PC-3 (cell line): ENCODE measurements around the gene MPLKIP. TPM values are rescaled to one million over a fixed set of nuclear protein-coding genes. Genes with fewer than 3 reads are reported as not detected.
"Not testable (repeated sequence)": the region's sequence is repeated elsewhere in the genome, so short reads cannot be mapped to it uniquely, and the experiment has no call there.

Source experiments
- ATAC-seq: fragments of 200-7000 bp; cut with Tn5 transposase; 2 replicates; pipeline ENCODE4 v1.9.1; 2020; ENCODE audit warnings: mild to moderate bottlenecking, moderate library complexity
- BruUV-seq: library from RNA; stranded (reverse); fragments of 400-500 nt; replicated peaks from 2 replicates; lab custom pipeline; 2021; lab: Mats Ljungman, UMichigan
- CTCF ChIA-PET: fragments of 300-600 bp; sonication (Branson Sonifier 250); formaldehyde crosslinking; loops from one replicate; lab custom pipeline; 2022; ENCODE audit warnings: antibody characterized with exemption; lab: Charles Lee
- POLR2A ChIA-PET: fragments of 300-600 bp; sonication (Branson Sonifier 250); formaldehyde crosslinking; loops from one replicate; lab custom pipeline; 2022; ENCODE audit warnings: antibody characterized with exemption; ENCODE audit not compliant: unreplicated experiment; lab: Charles Lee
- DNase-seq: peaks from one replicate; pipeline ENCODE4 v3.0.0-alpha.2; 2015
- H2AFZ ChIP-seq: fragments of 300-600 bp; sonication (generic); 2 replicates; pipeline ENCODE4 v1.6.0; 2016; ENCODE audit warnings: antibody characterized with exemption, low read length
- H3F3A ChIP-seq: fragments of 300-600 bp; sonication (generic); one replicate; pipeline ENCODE4 v1.6.0; 2017; ENCODE audit warnings: antibody characterized with exemption, low read length, control low read depth, mild to moderate bottlenecking; ENCODE audit not compliant: unreplicated experiment
- H3K27ac ChIP-seq: fragments of 300-600 bp; sonication (generic); 2 replicates; pipeline ENCODE4 v1.5.1; 2016; ENCODE audit warnings: mild to moderate bottlenecking, low read length
- H3K27me3 ChIP-seq: fragments of 300-600 bp; sonication (generic); 2 replicates; pipeline ENCODE4 v1.6.1; 2016; ENCODE audit warnings: low read length, mixed read lengths
- H3K36me3 ChIP-seq: fragments of 300-600 bp; sonication (generic); 2 replicates; pipeline ENCODE4 v1.6.1; 2016; ENCODE audit warnings: low read depth, mixed run types, low read length, mixed read lengths
- H3K4me1 ChIP-seq: fragments of 300-600 bp; sonication (generic); 2 replicates; pipeline ENCODE4 v1.5.1; 2016; ENCODE audit warnings: low read length; ENCODE audit not compliant: insufficient read depth
- H3K4me2 ChIP-seq: fragments of 300-600 bp; sonication (generic); 2 replicates; pipeline ENCODE4 v1.6.0; 2016; ENCODE audit warnings: low read length
- H3K4me3 ChIP-seq: fragments of 300-600 bp; sonication (generic); 2 replicates; pipeline ENCODE4 v1.5.1; 2016; ENCODE audit warnings: mild to moderate bottlenecking, low read length, mixed read lengths
- H3K79me2 ChIP-seq: fragments of 300-600 bp; sonication (generic); 2 replicates; pipeline ENCODE4 v1.6.1; 2017; ENCODE audit warnings: low read length, mixed read lengths
- H3K9ac ChIP-seq: fragments of 300-600 bp; sonication (generic); 2 replicates; pipeline ENCODE4 v1.6.0; 2016; ENCODE audit warnings: mild to moderate bottlenecking, low read length
- H3K9me2 ChIP-seq: fragments of 300-600 bp; sonication (generic); replicated peaks from 2 replicates; pipeline ENCODE4 v1.6.1; 2016; ENCODE audit warnings: mixed run types, low read length, mixed read lengths
- H3K9me3 ChIP-seq: fragments of 300-600 bp; sonication (generic); 2 replicates; pipeline ENCODE4 v1.6.1; 2016; ENCODE audit warnings: low read length, mixed read lengths
- H4K20me1 ChIP-seq: fragments of 300-600 bp; sonication (generic); 2 replicates; pipeline ENCODE4 v1.6.1; 2016; ENCODE audit warnings: low read length, mixed read lengths
- EZH2 ChIP-seq: fragments of 300-600 bp; sonication (generic); IDR thresholded peaks from one replicate; pipeline ENCODE4 v1.6.1; 2017; ENCODE audit warnings: antibody characterized with exemption, mild to moderate bottlenecking, low read length; ENCODE audit not compliant: unreplicated experiment
- EZH2phosphoT487 ChIP-seq: fragments of 300-600 bp; sonication (generic); IDR thresholded peaks from 2 replicates; pipeline ENCODE4 v1.6.1; 2018; ENCODE audit warnings: mild to moderate bottlenecking, antibody characterized with exemption, low read length, borderline replicate concordance
- intact Hi-C: fragments of 100-400 bp; cut with micrococcal nuclease; formaldehyde crosslinking; loops from 2 replicates; pipeline ENCODE4 v1.9.0; 2023
- total RNA-seq: library from RNA; depleted of rRNA; stranded (reverse); fragments of >200 nt; gene quantifications from 2 replicates; pipeline ENCODE4 v1.2.3, GENCODE V29; 2014
- TF ChIP-seq, protein P1 (sequence below): fragments of 300-600 bp; sonication (generic); conservative IDR thresholded peaks from 2 replicates; pipeline ENCODE4 v1.5.1; 2017; ENCODE audit warnings: antibody characterized with exemption, low read depth, mild to moderate bottlenecking, low read length

MPLKIP gene
- total RNA-seq, 1 experiment from 2014 or later, result 48.7 TPM

DNA sequence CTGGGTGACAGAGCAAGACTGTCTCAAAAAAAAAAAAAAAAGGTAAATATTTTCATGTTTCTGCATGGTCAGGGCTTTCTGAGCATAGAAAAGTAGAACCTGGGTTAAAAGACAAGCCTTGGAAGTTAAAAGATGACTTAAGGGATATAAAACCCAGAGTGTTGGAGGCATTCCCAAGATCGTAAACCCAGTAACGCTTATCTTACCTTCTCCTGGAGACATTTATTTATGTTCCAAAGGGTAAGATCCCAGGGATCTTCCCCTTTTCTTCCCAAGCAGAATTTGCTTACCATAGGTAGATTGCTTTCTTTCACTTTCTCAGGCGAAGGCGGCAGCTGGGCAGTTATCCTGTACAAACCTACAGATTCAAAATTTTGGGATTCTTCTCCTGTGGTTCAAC lies 22.6 kb upstream of the MPLKIP start:
- H3K27ac ChIP-seq, result no peak overlapping the region
- H3K36me3 ChIP-seq, result no peaks in the 10 kb centered on the region
- peak; percentile 18 for DNase-seq
- ChIA-PET POLR2A (no interaction called here), CTCF (no interaction called here)
- intact Hi-C loops, result no loop called here
- H3K4me3 ChIP-seq, result no peak overlapping the region
- H3K4me2 ChIP-seq, result no peak overlapping the region; the same call in 1 of the 2 replicates
- H3F3A ChIP-seq, result no peaks in the 10 kb centered on the region
- H3K79me2 ChIP-seq, result no peaks in the 10 kb centered on the region
- peak; percentile 59; the same call in 1 of the 2 replicates for ATAC-seq
- no peaks in the 10 kb centered on the region for H3K9me2 ChIP-seq
- TF ChIP-seq EZH2 (no peak), EZH2phosphoT487 (no peak)
- TF ChIP-seq, protein P1, sequence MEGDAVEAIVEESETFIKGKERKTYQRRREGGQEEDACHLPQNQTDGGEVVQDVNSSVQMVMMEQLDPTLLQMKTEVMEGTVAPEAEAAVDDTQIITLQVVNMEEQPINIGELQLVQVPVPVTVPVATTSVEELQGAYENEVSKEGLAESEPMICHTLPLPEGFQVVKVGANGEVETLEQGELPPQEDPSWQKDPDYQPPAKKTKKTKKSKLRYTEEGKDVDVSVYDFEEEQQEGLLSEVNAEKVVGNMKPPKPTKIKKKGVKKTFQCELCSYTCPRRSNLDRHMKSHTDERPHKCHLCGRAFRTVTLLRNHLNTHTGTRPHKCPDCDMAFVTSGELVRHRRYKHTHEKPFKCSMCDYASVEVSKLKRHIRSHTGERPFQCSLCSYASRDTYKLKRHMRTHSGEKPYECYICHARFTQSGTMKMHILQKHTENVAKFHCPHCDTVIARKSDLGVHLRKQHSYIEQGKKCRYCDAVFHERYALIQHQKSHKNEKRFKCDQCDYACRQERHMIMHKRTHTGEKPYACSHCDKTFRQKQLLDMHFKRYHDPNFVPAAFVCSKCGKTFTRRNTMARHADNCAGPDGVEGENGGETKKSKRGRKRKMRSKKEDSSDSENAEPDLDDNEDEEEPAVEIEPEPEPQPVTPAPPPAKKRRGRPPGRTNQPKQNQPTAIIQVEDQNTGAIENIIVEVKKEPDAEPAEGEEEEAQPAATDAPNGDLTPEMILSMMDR, result no peak
- H3K9ac ChIP-seq, result no peak overlapping the region
- no peaks in the 10 kb centered on the region for H3K4me1 ChIP-seq
- no peak overlapping the region for H2AFZ ChIP-seq
- H3K27me3 ChIP-seq, result no peaks in the 10 kb centered on the region
- H4K20me1 ChIP-seq, result no peaks in the 10 kb centered on the region
- H3K9me3 ChIP-seq, result no peaks in the 10 kb centered on the region
- BruUV-seq, result no TSS peak

DNA sequence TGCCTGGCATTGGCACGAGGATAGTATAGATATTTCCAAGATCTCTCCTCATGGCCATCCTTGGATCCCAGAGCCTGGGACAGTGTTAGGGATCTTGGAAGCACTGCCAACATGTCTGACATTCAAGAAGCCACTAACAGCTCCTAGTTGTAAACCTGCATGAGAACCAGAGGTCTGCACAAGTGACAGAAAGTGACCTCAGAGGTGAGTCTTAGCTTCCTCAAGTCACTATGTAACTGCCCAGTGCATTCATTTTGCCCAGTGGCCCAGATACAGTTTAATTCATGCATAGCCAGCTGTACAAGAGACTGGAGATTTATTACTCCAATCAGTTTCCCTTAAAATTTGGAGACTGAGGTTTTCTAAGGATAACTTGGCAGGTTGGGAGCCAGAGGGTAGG lies 17.1 kb upstream of the MPLKIP start:
- H3K4me3 ChIP-seq, result no peak overlapping the region
- BruUV-seq, result no TSS peak
- H3K9ac ChIP-seq, result no peak overlapping the region
- no peaks in the 10 kb centered on the region for H3K9me3 ChIP-seq
- TF ChIP-seq, protein P1, result no peak
- TF ChIP-seq EZH2, result no peak
- DNase-seq (no peak), ATAC-seq (no peak)
- intact Hi-C loops, result no loop called here
- no peak overlapping the region for H3K27ac ChIP-seq
- no peaks in the 10 kb centered on the region for H4K20me1 ChIP-seq
- H3K4me2 ChIP-seq, result no peak overlapping the region
- H3K9me2 ChIP-seq, result no peaks in the 10 kb centered on the region
- no peaks in the 10 kb centered on the region for H3K27me3 ChIP-seq
- POLR2A ChIA-PET, result no interaction called here
- CTCF ChIA-PET, result no interaction called here
- no peak overlapping the region for H2AFZ ChIP-seq
- H3K79me2 ChIP-seq, result no peaks in the 10 kb centered on the region
- H3K4me1 ChIP-seq, result peaks cover 6% of the 10 kb centered on the region; the same call in 1 of the 2 replicates
- H3K36me3 ChIP-seq, result no peaks in the 10 kb centered on the region
- H3F3A ChIP-seq, result no peaks in the 10 kb centered on the region

DNA sequence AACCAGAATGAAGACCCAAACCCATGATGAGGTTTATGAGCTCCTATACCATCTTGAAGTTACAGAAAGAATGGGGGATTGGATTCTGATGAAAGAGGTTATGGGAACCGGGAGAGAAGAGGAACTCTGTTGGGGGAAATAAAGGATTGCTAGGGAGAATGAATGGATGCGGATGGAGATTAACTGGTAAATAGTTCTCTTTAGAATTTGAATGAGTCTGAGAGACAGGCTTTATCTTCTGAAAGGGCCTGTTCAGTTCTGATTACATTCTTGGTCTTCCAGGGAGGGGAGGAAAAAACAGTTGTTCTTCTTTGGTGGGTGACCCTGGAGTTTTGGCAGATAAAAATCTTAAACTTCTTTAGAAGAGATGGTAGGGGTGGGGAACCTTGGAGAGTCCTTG lies 14.2 kb upstream of the MPLKIP start:
- H2AFZ ChIP-seq, result no peak overlapping the region
- H4K20me1 ChIP-seq, result no peaks in the 10 kb centered on the region
- no peak overlapping the region for H3K4me3 ChIP-seq
- ChIA-PET CTCF (no interaction called here), POLR2A (no interaction called here)
- no peak overlapping the region for H3K27ac ChIP-seq
- H3K27me3 ChIP-seq, result no peaks in the 10 kb centered on the region
- H3K4me2 ChIP-seq, result no peak overlapping the region
- H3K9me3 ChIP-seq, result no peaks in the 10 kb centered on the region
- TF ChIP-seq, protein P1, result no peak
- TF ChIP-seq EZH2 (no peak), EZH2phosphoT487 (no peak)
- H3F3A ChIP-seq, result no peaks in the 10 kb centered on the region
- DNase-seq (no peak), ATAC-seq (no peak)
- no TSS peak for BruUV-seq
- no peaks in the 10 kb centered on the region for H3K36me3 ChIP-seq
- no peak overlapping the region for H3K9ac ChIP-seq
- H3K79me2 ChIP-seq, result no peaks in the 10 kb centered on the region
- intact Hi-C loops, result no loop called here
- peaks cover 6% of the 10 kb centered on the region; the same call in 1 of the 2 replicates for H3K4me1 ChIP-seq
- H3K9me2 ChIP-seq, result no peaks in the 10 kb centered on the region

DNA sequence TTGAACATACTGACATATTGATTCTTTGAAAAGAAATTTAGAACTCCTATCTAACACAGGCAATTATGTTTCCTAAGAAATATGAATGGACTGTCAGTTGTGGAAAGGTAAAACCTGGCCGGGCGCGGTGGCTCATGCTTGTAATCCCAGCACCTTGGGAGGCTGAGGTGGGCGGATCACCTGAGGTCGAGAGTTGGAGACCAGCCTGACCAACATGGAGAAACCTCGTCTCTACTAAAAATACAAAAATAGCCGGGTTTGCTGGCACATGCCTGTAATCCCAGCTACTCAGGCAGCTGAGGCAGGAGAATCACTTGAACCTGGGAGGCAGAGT lies 13.8 kb upstream of the MPLKIP start:
- H3K9me2 ChIP-seq, ATAC-seq, H3K9ac ChIP-seq, H3K4me1 ChIP-seq, BruUV-seq, H4K20me1 ChIP-seq, H3K79me2 ChIP-seq, POLR2A ChIA-PET, H3K36me3 ChIP-seq, H3K4me3 ChIP-seq, H3F3A ChIP-seq, CTCF ChIA-PET, H3K9me3 ChIP-seq, H3K27me3 ChIP-seq, DNase-seq, intact Hi-C loops, H3K4me2 ChIP-seq, H2AFZ ChIP-seq, H3K27ac ChIP-seq: not testable (repeated sequence)
